Measurements from ENCODE around the gene LRRK2. TPM values are rescaled to one million over a fixed set of nuclear protein-coding genes. Genes with fewer than 3 reads are reported as not detected.
"Not testable (repeated sequence)": the region's sequence is repeated elsewhere in the genome, so short reads cannot be mapped to it uniquely, and the experiment has no call there.

The LRRK2 gene
- polyA plus RNA-seq (ENCODE audit: insufficient read length in 10 of 10): 1 to 10 TPM; 3.3 to 6.7 (median 3.9) TPM
- long read RNA-seq, donor 1: 0 reads
- long read RNA-seq, donor 2: 0 reads
- long read RNA-seq, donor 3: 0 reads
- long read RNA-seq, donor 4: 0 reads
- long read RNA-seq, donor 5: 0 reads
- long read RNA-seq, donor 6: 0 reads
- long read RNA-seq, donor 7: 0 reads
- long read RNA-seq, donor 8: 0 reads
- long read RNA-seq, donor 9: 0 reads

DNA sequence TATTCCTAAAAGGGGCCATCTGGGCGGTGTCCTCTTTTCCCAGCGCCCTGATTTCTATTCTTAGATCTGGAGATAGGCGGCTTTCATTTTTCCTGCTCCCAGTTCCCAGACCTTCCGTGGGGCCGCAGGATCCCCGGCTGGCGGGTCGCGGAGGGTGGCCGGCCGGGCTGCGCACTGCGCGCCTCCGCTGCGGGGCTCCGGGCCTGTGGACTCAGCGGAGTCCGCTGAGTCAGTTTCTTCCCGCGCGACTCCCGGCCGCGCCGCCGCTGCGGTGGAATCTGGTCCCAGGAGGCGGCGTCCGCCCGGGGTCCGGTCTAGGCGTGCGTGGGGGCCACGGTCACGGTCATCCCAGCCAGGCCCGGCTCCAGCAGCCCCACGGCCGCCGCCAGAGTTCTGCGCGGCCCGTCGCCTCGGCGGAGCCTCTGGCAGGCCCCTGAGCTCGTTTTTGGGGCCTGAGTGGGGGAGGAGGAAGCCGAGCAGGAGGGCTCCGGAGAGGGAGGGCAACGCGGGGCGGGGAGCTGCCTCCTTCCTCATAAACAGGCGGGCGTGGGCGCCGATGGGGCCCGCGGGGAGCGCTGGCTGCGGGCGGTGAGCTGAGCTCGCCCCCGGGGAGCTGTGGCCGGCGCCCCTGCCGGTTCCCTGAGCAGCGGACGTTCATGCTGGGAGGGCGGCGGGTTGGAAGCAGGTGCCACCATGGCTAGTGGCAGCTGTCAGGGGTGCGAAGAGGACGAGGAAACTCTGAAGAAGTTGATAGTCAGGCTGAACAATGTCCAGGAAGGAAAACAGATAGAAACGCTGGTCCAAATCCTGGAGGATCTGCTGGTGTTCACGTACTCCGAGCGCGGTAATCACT lies at the start of gene LRRK2:
Gene LRRK2 (plus strand): TSS at position 559 of the 853 bp plus-strand sequence. CDS start 135 bp downstream, at position 694.
- DNase-seq: peak; percentile 60 to 96 (median 80)

DNA sequence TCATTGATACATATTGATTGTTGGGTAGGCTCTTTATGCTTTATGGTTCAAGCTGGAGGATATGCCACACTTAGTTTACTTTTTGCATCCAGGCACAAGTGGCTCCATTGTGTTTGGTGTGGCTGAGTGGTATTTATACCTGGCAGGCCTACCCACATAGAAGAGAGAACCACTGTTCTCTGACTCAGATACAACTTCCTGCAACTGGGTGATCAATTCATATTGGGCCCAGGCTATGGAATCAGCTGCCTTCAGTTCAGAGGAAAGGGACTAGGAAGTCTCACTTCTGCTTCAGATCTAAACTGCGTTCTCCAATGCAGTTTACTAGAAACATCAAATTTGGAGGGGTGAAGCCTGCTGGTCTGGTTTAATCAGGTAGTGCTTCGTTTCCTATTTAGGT lies 49.8 kb upstream of the LRRK2 start:
- DNase-seq: no peak

DNA sequence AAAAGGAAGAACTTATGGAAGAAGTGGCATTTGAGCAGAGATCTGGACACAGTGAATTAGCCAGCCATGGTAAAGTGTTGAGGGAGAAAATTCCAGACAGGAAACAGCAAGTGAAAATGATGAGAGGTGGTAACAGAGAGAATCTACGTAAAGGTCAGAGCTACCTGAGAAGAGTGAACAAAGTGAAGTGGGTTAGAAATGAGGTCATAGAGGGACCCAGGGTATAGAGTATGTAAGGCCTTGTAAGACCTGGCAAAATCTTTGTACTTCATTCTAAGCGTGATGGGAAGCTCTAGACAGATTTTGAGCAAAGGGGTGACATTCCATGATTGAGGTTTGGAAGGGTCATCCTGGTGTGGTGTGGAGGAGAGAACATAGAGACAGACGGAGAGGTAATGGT lies 49.3 kb upstream of the LRRK2 start:
- DNase-seq: no peak

DNA sequence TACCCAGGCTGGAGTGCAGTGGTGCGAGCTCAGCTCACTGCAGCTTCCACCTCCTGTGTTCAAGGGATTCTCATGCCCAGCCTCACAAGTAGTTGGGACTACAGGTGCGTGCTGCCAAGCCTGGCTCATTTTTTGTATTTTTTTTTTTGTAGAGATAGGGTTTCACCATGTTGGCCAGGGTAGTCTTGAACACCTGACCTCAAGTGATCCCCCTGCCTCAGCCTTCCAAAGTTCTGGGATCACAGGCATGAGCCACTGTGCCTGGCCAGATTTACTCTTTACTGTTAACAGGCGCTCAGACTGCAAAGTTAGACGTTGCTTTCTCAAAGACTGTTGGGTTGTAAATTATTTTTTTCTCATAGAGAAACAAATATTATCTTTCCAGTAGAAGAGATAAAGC lies 46.1 kb upstream of the LRRK2 start:
- no peak for DNase-seq

DNA sequence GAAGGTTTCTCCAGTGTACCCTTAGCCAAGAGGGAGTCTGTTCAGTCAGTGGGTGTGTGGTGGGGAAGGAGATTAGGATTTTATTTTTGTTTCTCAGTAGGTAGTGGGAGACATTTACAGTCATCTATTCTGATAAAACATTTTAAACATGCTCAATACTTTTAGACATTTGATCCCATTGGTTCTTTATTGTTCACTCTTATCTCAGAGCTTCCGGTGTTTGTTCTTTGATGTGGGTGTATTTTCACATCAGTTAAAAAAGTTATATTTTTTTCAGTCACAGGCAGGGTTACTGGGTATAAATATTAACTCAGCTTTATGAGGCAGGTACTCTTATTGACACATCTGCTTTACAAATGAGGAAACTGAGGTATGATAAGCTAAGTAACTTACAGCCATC lies 43.3 kb upstream of the LRRK2 start:
- DNase-seq: no peak

DNA sequence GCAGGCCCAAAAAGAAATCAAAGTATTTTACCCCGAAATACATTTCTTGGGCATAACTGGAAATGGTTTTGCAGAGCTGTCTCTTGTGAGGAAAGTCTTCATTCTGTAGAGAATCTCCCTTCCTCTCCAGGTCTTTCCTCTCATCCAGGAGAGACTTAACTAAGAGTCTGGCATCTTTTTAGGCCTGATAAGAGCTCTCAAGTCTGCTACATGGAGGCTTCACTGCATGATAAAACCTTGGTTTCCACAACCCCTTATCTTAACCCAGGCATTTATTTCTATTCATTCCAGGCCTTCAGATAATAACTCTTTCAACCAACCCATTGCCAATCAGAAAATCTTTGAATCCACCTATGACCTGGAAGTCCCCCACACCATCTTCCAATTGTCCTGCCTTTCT lies 41.1 kb upstream of the LRRK2 start:
- DNase-seq: no peak

DNA sequence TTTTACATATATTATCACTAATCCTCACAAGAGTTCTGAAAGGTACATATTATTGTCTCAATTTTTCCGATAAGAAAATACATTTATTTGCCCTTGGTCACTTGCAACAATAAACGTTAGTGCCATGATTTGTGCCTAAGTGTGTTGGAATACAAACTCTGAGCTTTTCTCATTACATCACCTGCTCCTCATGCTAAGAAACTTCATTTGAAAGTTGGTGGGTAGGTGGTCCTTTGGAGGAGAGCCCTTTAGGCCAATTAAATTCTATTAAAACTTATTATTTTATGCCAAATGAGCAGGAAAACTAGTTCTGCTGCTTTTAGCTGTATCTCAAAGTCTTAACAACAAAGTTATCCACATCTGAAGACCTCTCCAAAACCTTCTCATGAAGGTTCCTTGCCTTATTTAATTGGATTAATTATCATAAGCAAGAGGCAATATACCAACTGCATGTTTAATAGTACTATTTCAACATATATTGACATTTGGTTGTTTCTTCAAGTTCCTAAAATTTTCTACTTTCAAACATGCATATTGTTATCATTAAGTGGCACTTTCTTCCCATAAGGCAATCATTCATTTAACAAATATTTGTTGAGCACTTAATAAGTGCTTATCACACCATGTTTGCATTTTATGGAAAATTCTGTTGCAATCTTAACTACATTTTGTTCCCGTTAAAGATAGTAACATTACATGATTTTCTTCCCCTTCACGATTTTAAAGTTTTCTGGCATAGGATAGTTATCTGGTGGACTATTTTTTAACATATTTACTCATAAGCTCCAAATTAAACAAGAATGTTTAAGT lies 40.1 kb upstream of the LRRK2 start:
- no peak for DNase-seq

DNA sequence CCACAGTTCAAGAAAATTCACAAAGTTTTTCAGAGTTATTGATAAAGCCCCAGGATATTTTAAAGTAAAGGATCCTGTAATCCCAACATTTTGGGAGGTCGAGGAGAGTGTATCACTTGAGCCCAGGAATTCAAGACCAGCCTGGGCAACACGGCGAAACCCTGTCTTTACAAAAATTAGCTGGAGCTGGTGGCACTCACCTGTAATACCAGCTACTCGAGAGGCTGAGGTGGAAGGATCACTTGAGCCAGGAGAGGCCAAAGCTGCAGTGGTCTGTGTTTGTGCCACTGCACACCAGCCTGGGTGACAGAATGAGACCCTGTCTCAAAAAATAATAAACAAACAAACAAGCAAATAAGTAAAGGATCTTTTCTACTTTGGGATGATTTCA lies 39.5 kb upstream of the LRRK2 start:
- no peak for DNase-seq

DNA sequence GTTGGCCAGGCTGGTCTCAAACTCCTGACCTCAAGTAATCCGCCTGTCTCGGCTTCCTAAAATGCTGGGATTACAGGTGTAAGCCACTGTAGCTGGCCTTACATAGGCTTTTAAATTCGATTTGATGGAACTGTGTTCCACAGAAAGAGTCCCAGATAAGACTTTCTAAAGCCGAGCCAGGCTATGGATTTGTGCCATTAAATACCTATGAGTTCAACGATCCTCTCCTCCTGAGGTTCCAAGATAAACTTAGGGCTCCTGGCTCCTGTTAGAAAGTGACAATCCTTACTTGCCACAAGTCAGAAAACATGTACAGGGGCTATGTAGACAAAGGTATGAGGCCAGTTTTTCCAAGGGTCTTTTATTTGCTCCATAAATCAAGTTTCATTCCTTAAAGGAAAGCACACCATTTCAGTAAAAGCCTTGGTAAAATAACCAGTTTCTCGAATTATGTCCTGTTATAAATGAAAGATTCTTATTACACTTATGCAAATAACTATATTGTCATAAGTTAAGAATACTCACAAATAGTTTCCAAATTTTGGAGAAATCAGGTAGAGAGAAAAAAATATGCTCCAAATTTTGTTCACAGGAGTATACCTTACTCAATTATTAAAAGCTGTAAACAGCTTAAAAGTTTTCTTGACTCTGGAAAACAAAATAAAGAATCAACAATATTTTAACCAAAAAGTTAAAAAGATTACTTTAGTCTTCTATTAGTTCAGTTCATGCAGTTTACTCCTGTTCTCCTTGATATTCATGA lies 36.1 kb upstream of the LRRK2 start:
- no peak for DNase-seq

DNA sequence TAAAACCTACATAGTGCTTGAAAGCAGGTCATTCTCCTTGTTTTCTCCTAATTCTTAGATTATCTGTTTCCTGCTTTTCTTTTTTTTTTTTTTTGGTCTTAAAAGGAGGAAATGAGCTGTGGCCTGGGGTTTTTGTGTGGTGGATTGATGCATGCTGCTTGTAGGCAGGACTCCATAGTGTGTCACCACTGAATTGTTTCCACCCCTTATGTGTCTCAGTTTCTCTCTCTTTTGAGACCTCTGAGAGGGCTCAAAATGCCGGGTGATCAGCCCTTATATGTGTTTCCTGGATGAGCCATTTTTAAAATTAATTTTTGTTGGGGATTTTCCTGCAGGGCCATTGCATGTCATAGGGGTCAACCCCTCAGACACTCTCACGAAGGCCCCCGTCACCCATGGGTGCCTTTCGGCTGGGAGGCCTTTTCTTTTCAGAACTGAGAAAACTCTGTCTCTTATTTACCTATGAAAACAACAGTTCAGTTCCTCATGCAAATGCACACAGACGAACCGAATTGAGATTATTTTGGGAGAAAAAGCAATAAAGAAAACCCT lies 32.0 kb upstream of the LRRK2 start:
- no peak for DNase-seq

DNA sequence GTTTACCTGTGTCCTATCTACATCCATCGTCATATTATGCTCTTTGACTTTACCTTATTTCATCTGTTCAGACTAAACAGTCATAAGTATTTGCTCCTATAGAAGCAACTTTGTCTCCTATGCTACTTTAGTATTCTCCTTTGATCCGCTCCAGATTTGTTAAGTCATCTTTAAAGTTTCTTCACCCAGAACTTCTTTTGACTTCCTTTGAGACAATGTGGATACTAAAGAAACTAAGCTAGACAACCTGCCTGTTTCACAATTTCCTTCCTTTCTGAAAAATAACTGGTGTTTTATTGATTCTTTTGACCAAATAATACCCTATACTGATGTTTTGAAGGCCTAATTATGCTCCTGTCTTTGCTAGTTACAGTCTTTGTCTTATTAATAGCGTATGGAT lies 30.0 kb upstream of the LRRK2 start:
- DNase-seq: no peak

DNA sequence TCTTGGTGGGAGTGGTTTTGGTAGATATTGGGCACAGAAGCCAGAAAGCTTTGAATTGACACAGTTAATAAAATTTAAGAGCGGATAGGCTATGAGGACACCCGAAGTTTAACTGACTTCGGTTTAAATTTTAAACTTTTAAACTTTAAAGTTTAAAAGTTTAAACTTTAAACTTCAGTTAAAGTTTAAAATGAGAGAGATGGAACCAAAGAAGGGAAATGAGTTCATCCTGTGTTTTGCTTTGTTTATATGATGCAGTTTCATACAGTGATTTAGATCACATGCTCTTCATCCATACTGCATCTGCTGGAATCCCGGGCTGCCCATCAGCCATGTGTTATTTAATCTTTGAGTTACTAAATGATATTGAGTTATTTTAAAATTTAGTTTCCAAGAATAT lies 27.2 kb upstream of the LRRK2 start:
- no peak for DNase-seq

DNA sequence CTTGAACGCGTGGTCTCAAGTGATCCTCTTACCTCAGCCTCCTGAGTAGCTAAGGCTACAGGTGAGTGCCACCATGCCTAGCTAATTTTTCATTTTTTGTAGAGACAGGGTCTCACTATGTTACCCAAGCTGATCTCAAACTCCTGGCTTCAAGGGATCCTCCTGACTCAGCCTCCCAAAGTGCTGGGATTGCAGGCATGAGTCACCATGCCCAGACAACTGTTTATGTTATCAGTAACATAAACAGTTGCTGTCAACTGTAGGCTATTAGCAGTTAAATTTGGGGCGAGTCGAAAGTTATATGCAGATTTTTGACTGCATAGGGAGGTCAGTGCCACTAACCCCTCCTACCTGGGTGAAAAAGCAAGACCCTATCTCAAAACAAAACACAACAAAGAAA lies 26.2 kb upstream of the LRRK2 start:
- DNase-seq: no peak

DNA sequence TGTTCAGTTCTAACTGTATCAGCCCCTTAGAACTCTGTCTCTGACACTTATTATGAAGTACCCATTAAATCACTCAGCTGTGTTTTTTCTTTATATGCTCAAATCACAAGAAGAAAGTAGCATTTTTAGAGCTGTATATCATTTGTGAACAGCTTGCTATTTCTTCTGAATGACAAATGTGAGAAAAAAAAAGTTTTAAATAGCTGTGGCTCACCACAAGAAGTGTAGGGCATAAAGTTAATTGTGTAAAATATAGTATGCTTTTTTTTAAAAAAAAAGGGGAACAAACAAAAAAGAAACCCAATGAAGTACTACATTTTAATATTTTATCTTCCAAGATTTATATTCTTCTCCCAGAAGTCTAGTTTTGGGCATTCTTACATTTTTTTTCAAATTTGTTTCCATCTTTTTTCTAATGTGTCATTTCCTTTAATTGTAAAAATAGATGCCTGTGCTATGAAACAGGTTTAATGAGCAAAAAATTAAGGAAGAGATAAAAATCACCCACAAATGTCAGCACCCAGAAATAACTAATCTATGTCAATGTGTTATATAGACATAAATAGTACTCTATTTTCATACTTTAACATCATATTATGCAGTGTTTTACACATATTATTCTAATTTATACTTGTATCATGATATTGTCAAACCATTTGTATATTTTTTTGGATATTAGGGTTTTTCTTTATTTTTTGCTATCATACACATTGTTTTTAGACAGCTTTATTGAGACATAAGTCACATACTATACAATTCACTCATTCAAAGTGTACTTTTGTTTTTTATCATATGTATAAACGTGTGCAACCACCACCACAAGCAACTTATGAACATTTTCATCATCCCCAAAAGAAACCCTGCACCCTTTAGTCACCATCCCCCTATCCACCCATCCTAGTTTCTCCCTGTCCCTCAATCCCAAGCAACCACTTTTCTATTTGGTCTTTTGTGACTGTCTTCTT lies 22.4 kb upstream of the LRRK2 start:
- no peak for DNase-seq

DNA sequence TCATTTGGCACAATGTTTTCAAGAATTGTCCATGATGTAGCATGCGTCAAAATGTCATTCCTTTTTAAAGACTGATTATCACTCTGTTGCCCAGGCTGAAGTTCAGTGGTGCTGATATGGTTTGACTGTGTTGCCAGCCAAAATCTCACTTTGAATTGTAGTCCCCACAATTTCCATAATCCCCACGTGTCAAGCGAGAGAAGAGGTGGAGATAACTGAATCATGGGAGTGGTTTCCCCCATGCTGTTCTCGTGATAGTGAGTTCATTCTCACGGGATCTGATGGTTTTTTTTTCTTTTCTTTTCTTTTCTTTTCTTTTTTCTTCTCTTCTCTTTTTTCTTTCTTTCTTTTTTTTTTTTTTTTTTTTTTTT lies 21.8 kb upstream of the LRRK2 start:
- DNase-seq: no peak

DNA sequence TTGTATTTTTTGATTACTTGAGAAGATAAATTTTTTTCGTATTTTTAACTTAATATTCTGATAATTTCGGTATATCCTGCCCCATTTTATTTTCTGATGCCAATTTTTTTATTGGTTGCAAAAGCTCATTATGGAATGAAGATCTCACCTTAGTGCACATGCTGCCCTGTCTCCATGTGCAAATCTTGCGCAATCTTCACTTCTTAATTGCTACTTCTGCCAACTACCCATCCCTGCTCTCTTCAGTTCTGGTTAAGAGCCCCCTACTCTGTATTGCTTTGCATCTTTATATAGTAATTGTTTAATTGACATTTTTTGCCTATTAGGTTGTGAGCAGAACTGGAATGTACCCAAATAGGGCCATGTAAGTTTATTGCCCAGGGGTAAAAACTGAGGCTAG lies 20.5 kb upstream of the LRRK2 start:
- no peak for DNase-seq

DNA sequence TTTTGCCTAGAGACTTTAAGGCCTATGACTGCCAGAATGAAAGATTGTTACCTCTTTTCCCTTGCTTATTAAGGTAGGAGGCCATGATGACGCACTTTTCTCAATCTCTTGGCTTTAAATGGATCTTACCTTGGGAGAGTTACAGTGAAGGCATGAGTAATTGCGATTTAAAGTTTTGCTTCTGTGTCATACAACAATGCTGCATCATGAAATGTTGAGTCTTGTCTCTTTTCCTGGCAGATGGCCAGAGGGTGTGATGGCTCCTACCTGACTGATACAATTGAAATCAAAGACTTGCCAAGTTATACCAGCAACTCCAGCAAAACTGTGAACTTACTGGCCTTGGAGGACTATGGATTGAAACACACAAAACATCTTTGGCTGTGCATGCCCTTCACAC lies 17.2 kb upstream of the LRRK2 start:
- no peak for DNase-seq

DNA sequence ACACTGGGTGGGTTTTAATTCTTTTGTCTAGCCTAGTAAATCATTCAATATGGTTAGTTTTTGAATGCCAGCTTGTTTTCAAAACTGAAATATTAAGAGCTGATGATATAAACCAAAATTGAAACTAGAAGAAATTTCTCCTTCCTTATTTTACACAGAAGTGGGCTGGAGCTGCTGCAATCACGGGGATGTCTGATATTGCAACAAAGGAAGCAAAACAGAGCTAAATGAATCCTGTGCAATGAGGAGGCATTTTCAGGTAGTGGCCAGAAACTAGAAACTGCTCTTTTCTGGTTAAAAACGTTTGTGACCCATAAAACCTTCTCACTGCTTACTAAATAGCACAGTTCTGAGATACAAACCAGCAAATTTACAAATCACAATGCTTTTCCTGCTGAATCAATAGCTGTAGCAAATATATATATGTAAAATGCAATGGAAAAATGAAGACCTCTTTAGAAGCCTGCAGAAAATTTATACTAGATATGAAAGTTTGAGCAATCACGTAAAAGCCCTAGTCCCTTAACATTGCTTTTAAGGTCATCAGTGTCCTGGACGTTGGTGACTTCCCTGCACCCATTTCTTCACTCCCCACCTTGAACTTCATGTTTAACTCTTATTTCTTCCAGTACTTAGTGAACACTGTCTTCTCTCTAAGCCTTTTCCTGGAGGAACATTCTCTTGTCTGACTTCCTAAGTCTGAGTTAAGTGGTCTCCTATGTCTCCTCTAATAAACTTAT lies 15.9 kb upstream of the LRRK2 start:
- no peak for DNase-seq

DNA sequence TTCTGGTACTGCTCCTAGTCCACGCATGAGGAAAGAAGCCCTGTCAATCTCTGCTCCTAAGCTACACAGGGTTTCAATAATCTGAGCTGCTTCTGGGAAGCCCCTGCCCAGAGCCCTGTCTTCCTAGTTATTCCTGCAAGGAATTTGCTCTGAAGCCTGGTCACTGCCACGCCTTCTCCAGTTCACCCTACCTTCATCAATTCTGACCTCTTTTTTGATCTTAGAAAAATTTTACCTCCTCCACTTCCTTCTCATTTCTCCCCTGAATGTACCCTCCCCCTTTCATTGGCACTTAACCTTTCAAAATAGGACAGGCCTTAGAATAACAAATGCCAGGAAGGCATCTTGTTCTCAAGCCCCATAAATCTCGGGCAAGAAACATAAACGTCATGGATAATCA lies 14.9 kb upstream of the LRRK2 start:
- no peak for DNase-seq

DNA sequence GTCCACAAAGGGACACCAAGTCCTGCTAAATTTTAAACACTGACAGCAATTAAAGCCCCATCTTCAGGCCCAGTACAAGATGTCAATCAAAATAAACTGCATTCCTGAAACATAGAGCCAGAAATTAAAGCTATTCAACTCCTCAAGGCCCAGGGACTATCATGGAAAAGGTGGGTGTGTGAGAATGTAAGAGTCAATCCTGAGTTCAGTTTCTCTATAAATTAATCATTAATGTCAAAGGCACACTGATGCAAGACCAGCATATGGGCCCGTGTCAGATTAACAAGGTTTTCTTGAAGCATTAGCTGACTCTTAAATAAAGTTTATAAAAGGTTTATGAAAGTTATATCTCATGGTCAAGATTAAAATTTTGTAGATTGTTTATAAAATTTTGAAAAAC lies 13.6 kb upstream of the LRRK2 start:
- DNase-seq: not testable (repeated sequence)
